Measurements from ENCODE around the gene CSH2. TPM values are rescaled to one million over a fixed set of nuclear protein-coding genes. Genes with fewer than 3 reads are reported as not detected.

The CSH2 gene
- total and polyA plus RNA-seq, 2 experiments from 2014 or later, result not detected

- Histone ChIP-seq H3K27ac (no peak overlapping the region), H3K27me3 (no peaks in the 10 kb centered on the region), H3K4me1 (ENCODE audit: low read depth) (peaks cover 8% of the 10 kb centered on the region), H3K9me3 (ENCODE audit: low read depth) (no peaks in the 10 kb centered on the region), H3K4me3 (no peak overlapping the region), H3K36me3 (peaks cover 45% of the 10 kb centered on the region)
- no peak for DNase-seq (ENCODE audit: low read depth in 1 of 2, low spot score in 1 of 2)
- TF ChIP-seq CTCF (IDR thresholded peaks at IDR 0.05; ENCODE audit: low read depth, low read length), result no peak
These were observed 49.7 kb downstream of the CSH2 start for GRCh38 chr17:63823659-63824331.

DNA sequence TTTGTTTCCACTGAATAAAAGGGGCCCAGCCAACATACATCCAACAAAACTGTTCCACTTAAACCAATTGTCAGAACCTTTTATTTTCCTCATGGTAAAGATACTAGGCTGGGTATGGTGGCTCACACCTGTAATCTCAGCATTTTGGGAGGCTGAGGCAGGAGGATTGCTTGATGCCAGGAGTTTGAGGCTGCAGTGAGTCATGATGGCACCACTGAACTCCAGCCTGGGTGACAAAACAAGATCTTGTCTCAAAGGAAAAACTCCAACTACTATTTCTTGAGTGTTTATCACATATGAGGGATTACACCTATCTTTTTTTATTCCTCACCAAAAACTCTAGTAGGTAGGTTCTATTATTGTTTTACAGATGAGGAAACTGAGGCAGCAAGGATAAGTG, 50.9 kb downstream of the CSH2 start:
- Histone ChIP-seq H3K4me1 (ENCODE audit: low read depth) (peaks cover 3% of the 10 kb centered on the region), H3K36me3 (peaks cover 58% of the 10 kb centered on the region), H3K27ac (no peak overlapping the region), H3K27me3 (no peaks in the 10 kb centered on the region), H3K4me3 (no peak overlapping the region), H3K9me3 (ENCODE audit: low read depth) (no peaks in the 10 kb centered on the region)
- no peak for DNase-seq (ENCODE audit: low read depth in 1 of 2, low spot score in 1 of 2)
- TF ChIP-seq CTCF (IDR thresholded peaks at IDR 0.05; ENCODE audit: low read depth, low read length), result no peak

Other genes starting within 250 kb of the CSH2 start
- 58.8 and 76.3 TPM in 2 replicates for gene LIMD2, start 173.6 kb downstream of the CSH2 start, total RNA-seq
- gene LIMD2, start 173.6 kb downstream of the CSH2 start, polyA plus RNA-seq, result 58.6 and 74.1 TPM in 2 replicates
- gene STRADA, start 131.9 kb downstream of the CSH2 start, total RNA-seq, result 22.7 and 30.3 TPM in 2 replicates
- gene STRADA, start 131.9 kb downstream of the CSH2 start, polyA plus RNA-seq, result 43.2 and 53.1 TPM in 2 replicates
- 27.6 and 30.0 TPM in 2 replicates for gene CCDC47, start 100.1 kb downstream of the CSH2 start, total RNA-seq
- gene CCDC47, start 100.1 kb downstream of the CSH2 start, polyA plus RNA-seq, result 54.7 and 56.5 TPM in 2 replicates
- gene DDX42, start 99.5 kb downstream of the CSH2 start, total RNA-seq, result 49.0 and 91.0 TPM in 2 replicates
- gene DDX42, start 99.5 kb downstream of the CSH2 start, polyA plus RNA-seq, result 58.1 and 71.6 TPM in 2 replicates
- 42.7 and 57.7 TPM in 2 replicates for gene PSMC5, start 46.2 kb downstream of the CSH2 start, total RNA-seq
- 144 and 230 TPM in 2 replicates for gene PSMC5, start 46.2 kb downstream of the CSH2 start, polyA plus RNA-seq
- 43.1 and 47.2 TPM in 2 replicates for gene FTSJ3, start 46.0 kb downstream of the CSH2 start, total RNA-seq
- 52.2 and 57.3 TPM in 2 replicates for gene FTSJ3, start 46.0 kb downstream of the CSH2 start, polyA plus RNA-seq
- gene SMARCD2, start 31.0 kb downstream of the CSH2 start, total RNA-seq, result 39.2 and 67.6 TPM in 2 replicates
- 40.3 and 45.4 TPM in 2 replicates for gene SMARCD2, start 31.0 kb downstream of the CSH2 start, polyA plus RNA-seq
- not detected in 2 replicates for gene GH2, start 8.3 kb upstream of the CSH2 start, total RNA-seq
- 0.35 TPM in 1 of 2 replicates, not detected in the other for gene GH2, start 8.3 kb upstream of the CSH2 start, polyA plus RNA-seq
- not detected in 2 replicates for gene CSH1, start 22.9 kb upstream of the CSH2 start, total RNA-seq
- not detected in 2 replicates for gene CSH1, start 22.9 kb upstream of the CSH2 start, polyA plus RNA-seq
- not detected in 2 replicates for gene CSHL1, start 37.6 kb upstream of the CSH2 start, total RNA-seq
- not detected in 2 replicates for gene CSHL1, start 37.6 kb upstream of the CSH2 start, polyA plus RNA-seq
- gene GH1, start 45.2 kb upstream of the CSH2 start, total RNA-seq, result not detected in 2 replicates
- not detected in 2 replicates for gene GH1, start 45.2 kb upstream of the CSH2 start, polyA plus RNA-seq
- gene CD79B, start 58.7 kb upstream of the CSH2 start, total RNA-seq, result not detected in 2 replicates
- gene CD79B, start 58.7 kb upstream of the CSH2 start, polyA plus RNA-seq, result 0.23 TPM in 1 of 2 replicates, not detected in the other
- 0.63 and 0.78 TPM in 2 replicates for gene SCN4A, start 99.2 kb upstream of the CSH2 start, total RNA-seq
- gene SCN4A, start 99.2 kb upstream of the CSH2 start, polyA plus RNA-seq, result 0.49 TPM in 1 of 2 replicates, not detected in the other
- 2.9 and 3.6 TPM in 2 replicates for gene PRR29, start 124.7 kb upstream of the CSH2 start, total RNA-seq
- 1.7 and 4.9 TPM in 2 replicates for gene PRR29, start 124.7 kb upstream of the CSH2 start, polyA plus RNA-seq
- gene ICAM2, start 147.0 kb upstream of the CSH2 start, total RNA-seq, result not detected in 2 replicates
- 1.1 and 2.3 TPM in 2 replicates for gene ICAM2, start 147.0 kb upstream of the CSH2 start, polyA plus RNA-seq